Esophagus mucosa (tissue), 1 donor: Measurements from ENCODE around the gene NAGK. TPM values are rescaled to one million over a fixed set of nuclear protein-coding genes. Genes with fewer than 3 reads are reported as not detected.
"Not testable (repeated sequence)": the region's sequence is repeated elsewhere in the genome, so short reads cannot be mapped to it uniquely, and the experiment has no call there.

Source experiments
- ATAC-seq: fragments of 200-7000 bp; cut with Tn5 transposase; one replicate; pipeline ENCODE4 v1.9.1; 2020
- total RNA-seq: library from RNA; stranded (reverse); gene quantifications from one replicate; pipeline ENCODE4 v1.2.4, GENCODE V29; 2023
- donor health status: DM: yes; HTN: yes; CAD: no.

Gene NAGK
- total RNA-seq, 1 donor from 2014 or later: 200 TPM

DNA sequence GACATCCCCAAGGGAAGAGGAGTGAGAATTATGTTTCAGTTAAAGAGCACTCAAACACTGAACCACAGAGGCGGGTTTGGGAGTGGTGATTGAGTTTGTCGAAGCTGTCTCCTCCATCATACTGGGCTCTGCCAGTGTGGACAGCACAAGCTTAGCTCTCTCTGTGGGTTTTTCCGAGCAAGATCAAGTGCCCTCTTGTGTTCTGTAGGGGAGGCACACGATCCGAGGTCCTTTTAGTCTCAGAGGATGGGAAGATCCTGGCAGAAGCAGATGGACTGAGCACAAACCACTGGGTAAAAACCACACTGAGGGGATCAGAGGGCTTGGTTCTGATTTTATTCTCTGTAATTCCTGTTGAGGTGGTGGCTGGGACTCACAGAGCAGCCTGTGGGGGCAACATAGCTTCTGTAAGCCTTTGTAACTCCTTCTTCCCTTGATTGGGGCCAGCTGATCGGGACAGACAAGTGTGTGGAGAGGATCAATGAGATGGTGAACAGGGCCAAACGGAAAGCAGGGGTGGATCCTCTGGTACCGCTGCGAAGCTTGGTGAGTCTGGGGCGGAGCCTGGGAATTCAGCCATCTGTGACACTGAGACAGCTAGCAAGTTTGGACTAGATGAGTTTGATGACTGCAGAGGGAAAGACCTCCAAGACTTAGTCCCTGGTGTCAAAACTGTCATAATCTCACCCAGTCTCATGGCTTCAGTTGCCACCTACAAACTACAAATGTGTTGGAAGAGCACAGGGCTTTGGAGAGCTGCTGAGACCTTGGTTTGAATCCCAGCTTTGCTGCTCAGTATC, 2.0 kb downstream of the NAGK start:
- ATAC-seq: peak; percentile 23

DNA sequence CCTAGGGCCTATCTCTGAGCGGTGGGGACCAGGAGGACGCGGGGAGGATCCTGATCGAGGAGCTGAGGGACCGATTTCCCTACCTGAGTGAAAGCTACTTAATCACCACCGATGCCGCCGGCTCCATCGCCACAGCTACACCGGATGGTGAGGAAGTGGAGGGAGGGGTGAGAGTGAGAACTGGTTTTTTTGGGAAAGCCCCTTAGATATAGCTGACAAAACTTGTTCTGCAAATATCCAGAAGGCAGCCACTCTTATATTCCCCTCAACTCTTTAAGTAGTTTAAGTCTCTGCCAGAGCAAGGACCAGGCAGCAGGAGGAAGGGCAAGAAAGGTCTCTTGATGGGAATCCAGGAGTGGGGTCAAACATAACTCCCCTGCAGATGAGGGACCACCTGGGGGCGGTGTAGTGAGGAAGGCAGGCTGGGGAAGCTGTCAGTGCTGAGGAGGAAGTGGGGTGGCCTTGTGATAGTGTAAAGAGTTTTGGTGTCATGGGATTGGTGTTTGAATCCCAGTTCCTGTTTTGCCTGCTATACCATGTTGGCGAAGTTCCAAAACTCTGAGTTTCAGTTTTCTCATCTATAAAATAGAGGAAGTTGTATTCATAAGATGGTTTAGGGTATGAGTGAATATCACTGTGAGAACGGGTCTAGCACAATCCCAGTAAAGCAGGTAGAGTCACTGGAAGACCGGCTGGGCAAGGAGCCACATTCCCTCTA, 3.4 kb downstream of the NAGK start:
- peak; percentile 56 for ATAC-seq

DNA sequence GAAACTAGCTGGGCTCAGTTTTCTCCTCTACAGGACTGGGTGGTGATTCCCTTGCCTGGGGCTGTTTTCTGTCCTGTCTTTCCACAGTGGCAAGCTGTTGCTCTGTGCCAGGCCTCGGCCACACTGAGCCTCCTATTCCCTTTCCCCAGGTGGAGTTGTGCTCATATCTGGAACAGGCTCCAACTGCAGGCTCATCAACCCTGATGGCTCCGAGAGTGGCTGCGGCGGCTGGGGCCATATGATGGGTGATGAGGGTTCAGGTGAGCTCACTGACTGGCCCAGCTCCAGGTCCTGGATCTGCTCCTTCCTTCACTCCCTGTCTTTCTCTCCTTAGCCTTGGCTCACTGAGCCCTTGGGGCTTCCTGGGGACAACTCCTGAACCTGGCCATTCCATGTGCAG, 4.0 kb downstream of the NAGK start:
- ATAC-seq: no peak

DNA sequence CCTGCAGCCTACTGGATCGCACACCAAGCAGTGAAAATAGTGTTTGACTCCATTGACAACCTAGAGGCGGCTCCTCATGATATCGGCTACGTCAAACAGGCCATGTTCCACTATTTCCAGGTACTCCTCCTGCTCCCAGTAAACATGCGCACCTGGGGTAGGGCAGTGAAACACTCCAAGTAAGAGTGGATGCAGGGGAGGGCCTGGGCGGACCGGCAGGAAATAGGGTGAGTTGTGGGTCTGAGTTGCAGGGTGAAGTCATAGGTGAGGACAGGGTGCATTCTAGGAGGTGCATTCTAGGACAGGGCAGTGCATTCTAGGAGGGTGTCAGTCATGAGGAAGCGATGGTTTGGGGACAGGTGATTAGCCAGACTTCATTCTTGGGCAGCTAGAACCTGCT, 5.0 kb downstream of the NAGK start:
- ATAC-seq: peak; percentile 41

DNA sequence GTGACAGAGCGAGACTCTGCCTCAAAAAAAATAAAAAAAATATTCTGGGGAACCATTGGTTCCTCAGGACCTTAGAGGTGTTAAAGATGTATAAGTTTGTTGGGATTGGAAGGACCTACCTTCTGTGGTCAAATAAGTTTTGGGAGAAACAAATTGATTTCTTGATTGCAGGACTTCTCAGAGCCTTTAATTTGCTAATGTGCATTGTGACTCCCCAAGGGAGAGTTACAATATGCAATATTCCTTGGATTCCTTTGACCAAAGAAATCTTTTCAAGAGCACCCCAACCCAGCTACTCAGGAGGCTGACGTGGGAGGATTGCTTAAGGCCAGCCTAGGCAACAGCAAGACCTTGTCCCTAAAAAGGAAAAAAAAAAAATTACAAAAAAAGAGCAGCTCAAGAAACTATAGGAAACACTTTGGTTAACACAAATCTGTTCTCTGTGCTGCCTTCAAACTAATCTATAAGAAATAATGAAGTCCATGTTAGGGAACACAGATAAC, 6.5 kb downstream of the NAGK start:
- no peak for ATAC-seq

DNA sequence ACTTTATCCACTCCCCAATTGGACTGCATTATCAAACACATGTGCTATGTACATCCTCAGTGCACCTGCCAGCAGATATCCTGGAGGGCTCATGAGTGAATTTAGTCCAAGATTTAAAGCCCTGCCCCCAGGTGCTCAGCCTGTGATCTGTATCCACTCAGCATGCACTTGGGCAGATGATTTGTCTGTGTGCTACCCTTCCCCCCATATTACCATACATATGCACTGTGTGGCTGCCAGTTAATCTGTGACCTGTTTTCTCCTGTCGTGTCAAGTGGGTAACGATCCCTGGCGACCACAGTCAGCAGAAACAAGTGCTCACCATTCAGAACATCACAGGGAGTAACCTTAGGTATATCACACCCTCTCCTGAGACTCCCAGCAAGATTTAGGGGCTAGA, 10.2 kb downstream of the NAGK start:
- no peak for ATAC-seq

DNA sequence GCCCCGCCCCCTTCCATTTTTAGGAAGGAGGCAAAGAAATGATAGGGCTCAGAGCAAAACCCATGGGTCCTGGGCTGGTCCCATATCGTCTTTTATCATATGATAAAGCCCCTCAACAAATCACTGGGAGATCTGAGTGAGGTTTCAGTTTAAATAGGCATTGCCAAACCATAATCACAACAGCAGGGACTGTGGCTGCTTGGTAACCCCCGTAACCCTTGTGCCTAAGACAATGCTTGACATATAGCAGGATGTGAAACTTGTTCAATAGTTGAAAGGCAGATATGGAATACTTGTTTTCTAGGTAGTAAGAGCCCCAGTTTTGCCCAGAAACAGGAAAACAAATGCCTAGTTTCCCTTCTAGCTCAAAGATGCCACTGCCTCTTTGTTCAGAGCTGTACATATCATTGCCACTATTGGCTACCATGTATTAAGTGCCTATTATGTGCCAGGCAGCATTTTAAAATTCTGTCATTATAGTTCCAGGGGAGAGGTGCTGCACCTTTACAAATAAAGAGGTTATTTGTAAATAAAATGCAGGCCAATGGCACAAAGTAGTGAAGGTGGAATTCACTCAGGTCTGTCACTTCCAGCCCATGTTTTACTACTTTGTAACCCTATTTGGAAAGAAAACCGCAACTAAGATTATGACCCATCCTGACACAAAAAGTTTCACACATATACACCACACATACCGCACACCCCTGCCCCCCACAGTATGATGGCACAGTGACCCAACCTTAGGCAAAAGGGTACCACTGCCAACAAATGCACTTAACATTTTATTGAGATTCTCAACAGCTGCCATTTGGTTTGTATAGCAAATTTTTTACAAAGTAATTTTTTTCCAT, 14.2 kb downstream of the NAGK start:
- ATAC-seq: no peak

DNA sequence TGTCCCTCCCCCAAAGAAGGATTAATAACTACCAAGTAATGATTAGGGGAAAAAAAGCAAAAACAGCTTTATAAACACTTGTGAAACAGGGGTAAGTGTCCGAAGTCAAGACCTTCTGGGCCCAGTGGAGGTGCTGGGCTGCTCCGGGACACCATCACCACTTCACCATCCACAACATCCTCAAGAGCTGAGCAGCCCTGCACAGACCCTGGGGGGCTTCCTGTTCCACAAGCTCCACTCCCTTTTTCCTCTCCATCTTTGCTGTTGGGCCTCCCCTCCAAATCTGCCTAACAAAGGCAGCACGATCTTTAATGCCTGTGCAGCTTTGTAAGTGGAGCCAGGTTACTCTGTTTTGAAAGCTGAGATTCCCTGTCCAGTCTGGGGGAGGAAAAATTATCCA, 14.8 kb downstream of the NAGK start:
- ATAC-seq: not testable (repeated sequence)

DNA sequence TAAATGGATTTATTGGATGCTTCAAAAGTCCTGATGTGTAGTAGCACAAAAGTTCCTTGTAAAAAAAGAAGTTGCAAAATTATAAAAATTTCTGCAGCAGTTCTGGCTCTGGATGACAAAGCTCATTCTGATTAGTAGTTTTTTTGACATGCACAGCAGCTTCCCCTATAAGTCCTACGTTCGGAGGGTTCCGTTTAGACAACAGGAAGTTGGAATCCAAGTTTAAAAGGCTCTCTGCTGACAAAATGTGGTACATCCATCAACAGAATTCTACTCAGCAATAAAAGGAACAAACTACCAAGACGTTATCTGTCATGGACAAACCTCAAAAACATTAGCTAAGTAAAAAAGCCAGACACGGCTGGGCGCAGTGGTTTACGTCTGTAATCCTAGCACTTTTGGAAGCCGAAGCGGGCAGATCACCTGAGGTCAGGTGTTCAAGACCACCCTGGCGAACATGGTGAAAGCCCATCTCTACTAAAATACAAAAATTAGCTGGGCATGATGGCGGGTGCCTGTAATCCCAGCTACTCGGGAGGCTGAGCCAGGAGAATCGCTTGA, 15.4 kb downstream of the NAGK start:
- not testable (repeated sequence) for ATAC-seq

DNA sequence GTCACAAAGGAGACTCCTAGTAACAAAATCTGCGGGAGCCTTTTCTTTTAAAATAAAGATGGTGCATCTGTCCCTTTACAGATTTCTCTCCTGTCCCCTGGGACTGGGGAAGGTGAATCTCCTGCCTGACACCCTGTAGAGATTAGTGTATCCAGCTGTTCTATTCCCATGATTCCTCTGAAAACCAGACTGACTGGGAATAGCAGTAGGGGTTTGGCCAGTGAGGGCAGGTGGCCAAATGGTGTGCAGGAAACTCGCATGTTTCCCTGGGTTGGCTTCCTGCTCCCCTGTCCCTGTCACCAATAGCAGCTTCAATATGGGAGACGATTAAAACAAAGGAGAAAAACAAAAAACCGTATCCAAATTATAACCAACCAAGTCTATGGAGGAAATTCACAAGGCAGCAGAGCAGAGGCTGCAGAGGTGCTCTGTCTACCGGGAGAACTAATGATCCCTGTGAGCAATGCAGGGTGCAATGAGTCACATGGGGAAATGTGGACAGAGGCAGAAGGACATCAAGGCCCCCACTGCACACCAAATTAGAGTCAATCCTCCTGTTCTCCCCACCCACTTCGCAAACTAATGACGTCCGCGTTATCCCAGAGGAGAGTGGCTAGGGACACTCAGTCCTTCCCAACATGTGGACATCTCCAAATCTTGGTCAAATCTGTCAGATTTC, 17.0 kb downstream of the NAGK start:
- peak; percentile 77 for ATAC-seq

DNA sequence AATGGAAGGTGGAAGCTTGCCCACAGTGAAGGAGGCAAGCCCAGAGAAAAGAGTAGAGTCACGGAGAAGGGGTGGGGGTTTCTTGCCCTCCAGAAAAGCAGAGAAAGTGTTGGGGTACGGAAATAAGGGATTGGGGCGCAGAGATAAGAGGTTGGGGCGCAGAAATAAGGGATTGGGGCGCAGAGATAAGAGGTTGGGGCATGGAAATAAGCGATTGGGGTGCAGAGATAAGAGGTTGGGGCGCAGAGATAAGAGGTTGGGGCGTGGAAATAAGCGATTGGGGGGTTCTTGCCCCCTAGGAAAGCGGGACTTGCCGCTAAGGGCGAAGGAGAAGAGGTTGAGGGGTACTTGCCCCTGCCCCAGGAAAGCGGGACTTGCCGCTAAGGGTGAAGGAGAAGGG, 21.0 kb downstream of the NAGK start:
- not testable (repeated sequence) for ATAC-seq

DNA sequence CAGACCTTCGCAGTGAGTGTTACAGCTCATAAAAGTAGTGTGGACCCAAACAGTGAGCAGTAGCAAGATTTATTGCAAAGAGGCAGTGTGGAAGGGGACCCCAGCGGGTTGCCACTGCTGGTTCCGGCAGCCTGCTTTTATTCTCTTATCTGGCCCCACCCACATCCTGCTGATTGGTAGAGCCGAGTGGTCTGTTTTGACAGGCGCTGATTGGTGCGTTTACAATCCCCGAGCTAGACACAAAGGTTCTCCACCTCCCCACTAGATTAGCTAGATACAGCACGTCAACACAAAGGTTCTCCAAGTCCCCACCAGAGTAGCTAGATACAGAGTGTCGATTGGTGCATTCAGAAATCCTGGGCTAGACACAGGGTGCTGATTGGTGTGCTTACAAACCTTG, 23.4 kb downstream of the NAGK start:
- ATAC-seq: not testable (repeated sequence)

DNA sequence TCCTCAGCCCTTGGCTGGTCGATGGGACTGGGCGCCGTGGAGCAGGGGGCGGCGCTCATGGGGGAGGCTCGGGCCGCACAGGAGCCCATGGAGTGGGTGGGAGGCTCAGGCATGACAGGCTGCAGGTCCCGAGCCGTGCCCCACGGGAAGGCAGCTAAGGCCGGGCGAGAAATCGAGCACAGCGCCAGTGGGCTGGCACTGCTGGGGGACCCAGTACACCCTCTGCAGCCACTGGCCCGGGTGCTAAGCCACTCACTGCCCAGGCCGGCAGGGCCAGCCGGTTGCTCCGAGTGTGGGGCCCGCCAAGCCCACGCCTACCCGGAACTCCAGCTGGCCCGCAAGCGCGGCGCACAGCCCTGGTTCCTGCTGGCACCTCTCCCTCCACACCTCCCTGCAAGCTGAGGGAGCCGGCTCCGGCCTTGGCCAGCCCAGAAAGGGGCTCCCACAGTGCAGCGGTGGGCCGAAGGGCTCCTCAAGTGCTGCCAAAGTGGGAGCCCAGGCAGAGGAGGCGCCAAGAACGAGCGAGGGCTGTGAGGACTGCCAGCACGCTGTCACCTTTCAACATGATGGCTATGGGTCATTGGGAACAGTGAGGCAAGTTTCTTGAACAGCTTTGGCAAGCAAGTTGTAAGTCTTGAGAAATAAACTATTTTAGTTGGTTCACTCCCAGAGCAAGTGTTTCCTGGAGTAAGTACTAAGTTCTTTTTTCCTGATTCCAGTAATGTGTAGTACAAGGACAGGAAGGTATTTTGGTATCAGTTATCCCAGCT, 24.2 kb downstream of the NAGK start:
- not testable (repeated sequence) for ATAC-seq

DNA sequence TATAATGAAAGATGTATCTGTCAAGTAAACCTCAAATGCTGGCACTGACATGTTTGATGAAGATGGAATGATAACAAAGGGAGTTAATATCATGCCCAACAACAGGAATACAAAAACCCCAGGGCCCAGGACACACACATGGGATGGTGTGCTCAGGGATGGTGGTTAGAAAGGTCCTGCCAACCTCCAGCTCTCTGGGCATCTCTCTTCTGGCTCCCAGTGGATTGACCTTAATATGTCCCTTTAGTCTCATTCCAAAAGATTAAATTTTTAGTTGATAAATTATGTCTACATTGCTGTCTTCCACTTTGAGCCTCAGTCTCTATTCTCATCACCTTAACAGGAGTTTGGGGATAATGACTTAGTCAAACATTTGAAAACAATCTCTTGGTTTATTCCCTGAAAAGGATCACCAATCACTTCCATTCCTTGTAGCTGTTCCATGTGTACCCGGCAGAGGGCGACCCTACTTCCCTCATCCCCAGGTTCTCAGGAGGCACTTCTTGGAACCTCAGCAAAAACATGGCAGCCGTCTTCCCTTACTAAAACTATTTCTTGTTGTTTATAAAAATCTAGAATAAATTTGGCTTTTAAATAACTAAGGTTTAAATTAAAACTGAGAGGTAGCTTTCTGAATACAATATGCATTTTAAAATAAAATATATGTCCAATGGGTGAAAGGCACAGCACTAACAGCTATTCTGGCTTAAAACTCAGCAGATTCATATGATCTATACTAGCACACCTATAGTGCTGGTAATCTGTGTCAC, 31.9 kb downstream of the NAGK start:
- peak; percentile 67 for ATAC-seq

DNA sequence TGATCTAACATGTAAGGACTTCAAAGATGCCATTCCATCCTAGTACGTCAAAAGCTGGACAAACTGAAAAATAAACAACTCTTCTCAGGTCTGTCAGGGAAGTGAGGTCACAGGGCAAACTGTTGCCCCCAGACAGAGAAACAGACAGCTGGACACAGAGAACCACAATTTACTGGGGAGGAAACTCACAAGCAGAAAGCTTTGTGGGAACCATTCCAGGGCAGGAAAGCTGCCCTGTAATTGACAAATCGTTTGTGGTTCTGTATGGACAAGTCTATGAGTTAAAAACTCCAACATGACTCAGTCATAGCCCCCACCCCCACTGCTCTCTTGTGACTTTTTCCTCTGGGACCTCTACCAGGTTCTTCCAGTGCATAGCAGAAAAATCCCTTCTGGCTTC, 33.2 kb downstream of the NAGK start:
- peak; percentile 72 for ATAC-seq

DNA sequence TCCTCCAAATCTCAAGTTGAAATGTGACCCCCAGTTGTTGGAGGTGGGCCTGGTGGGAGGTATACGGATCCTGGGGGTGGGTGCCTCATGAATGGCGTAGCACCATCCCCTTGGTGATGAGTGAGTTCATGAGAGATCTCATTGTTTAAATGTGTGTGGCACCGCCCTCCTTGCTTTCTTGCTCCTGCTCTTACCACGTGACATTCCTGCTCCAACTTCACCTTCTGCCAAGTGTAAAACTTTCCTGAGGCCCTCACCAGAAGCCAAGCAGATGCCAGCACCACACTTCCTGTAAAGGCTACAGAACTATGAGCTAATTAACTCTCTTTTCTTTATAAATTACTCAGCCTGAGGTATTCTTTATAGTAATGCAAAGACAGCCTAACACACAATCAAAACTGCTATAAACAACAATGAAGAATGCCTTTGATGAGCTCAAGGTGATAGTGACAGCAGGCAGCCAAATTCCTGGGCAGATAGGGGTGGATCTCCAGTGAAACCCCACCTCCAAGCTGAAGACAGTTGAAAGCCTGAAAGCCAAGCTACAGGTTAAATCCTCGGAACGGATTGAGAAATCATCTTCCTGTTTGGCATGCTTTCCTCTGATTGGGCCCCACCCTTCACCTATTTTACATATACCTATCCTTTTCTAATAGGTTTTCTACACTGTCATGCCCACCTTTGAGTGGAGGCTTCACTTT, 34.7 kb downstream of the NAGK start:
- peak; percentile 74 for ATAC-seq

DNA sequence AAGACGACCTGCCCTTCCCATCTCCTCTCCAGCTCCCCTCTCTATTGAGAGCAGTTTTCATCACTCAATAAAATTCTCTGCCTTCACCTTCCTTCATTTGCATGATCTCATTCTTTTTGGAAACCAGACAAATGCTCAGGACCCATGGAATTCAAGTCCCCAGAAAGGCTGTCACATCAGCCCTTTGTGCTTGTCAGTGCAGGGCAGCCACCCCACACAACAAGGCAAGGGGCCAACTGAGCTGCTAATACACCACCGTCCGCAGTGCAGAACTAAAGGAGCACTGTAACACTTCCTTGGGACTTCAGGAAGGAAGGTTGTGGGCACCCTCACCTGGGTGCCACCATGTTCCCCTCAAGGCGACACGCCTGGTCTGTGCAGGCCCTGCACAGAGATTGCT, 35.4 kb downstream of the NAGK start:
- ATAC-seq: no peak

DNA sequence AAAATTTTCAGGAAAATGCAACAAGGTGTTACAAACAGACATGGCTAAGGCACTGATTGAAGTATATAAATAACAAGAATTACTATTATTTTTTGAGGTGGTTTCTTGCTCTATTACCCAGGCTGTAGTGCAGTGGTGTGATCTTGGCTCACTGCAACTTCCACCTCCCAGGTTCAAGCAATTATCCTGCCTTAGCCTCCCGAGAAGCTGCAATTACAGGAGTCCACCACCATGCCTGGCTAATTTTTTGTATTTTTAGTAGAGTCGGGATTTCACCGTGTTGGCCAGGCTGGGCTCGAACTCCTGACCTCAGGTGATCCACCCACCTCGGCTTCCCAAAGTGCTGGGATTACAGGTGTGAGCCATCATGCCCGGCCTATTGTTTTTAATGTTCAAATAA, 38.0 kb downstream of the NAGK start:
- ATAC-seq: not testable (repeated sequence)

DNA sequence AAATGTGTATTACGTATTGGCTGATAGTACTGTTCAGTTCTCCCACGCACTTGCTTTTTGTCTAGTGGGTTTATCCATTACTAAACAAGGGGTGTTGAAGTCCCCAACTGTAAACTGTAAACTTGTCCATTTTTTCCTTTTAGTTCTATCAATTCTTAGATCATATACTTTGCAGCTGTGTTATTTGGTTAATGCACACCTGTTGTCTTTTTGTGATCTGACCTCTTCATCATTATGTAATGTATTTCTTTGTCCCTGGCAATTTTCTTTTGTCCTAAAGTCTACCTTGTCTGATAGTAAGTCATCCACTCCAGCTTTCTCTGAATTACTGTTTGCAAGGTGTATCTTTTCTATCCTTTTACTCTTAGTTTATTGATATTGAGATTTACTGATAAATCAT, 39.6 kb downstream of the NAGK start:
- ATAC-seq: no peak

DNA sequence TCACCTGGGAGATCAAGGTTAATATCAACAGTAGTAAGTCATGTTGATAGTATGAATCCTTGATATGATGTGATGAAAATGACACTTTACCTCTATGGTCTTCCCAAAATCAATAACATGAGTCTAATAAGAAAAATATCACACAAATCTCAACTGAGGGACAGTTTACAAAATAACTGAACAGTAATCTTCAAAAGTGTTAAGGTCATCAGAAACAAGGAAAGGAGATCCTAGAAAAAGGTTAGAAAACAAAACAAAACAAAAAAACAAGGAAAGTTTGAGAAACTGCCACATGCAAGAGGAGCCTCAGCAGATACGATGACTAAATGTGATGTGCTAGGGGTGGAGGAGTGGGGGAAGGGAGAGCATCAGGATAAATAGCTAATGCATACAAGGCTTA, 45.4 kb downstream of the NAGK start:
- no peak for ATAC-seq
